ENCODE results near the gene PLEKHO2.
"Not testable (repeated sequence)": the region's sequence is repeated elsewhere in the genome, so short reads cannot be mapped to it uniquely, and the experiment has no call there.

Gene PLEKHO2

DNA sequence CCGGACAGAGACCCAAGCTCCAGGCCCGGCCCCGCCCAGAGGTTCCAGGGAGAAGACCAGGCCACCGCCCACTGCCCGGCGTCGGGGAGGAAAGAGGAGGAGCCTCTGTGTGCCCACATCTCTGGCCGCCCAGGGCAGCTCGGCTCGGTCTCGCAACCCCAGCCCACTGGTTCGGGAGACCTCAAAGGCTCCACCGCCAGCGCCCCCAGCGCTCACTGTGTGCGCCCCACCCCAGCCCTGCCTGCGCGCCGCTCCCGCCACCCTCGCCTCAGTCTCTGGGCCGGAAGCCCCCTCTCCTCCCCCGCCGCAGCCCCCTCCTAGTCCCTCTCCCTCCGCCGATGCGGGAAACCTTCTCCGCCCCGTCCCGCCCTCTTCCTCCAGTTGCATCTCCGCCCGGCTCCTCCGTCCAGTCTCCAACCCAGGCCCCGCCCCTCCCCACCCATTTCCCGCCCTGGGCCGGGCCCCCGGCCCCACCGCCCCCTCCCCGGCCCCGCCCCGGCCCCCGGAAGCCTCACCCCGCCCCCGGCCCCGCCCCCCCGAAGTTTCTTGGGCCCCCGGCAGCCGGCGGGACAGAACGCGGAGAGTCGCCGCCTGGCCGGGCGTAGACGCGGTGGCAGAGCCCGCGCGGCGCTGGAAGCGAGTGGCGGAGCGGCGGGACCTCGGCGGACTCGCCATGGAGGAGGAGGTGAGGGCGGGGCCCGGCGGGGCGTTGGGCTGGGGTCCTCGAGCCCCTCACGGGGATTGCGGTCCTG, at the start of gene PLEKHO2:
TSS of gene PLEKHO2 (plus strand) at position 572 of the 752 bp plus-strand sequence. CDS start at position 674, 102 bp downstream.
- peak; percentile 78 for DNase-seq

DNA sequence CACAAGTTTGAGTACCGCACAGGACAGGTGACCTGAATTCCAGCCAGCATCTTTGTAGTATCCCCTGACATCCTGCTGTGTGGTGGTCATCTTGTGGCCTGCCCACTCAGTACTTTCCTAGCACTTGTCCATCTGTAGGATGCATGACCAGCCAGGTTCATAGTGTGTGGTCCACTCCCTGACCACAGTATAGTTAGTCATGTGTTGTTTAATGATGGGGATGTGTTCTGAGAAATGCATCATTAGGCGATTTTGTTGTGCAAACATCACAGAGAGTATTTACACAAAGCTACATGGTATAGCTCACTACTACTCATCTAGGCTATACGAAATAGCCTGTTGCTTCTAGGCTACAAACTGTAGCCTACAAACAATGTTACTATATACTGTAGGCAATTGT, 49.4 kb upstream of the PLEKHO2 start:
- DNase-seq, result no peak

DNA sequence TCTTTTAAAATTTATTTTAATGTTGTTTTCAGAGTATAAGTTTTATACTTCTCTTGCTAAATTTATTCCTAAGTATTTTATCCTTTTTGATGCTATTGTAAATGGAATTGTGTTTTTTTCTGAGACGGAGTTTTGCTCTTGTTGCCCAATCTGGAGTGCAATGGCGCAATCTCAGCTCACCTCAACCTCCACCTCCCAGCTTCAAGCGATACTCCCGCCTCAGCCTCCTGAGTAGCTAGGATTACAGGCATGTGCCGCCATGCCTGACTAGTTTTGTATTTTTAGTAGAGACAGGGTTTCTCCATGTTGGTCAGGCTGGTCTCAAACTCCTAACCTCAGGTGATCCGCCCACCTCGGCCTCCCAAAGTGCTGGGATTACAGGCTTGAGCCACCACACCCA, 46.4 kb upstream of the PLEKHO2 start:
- DNase-seq, result not testable (repeated sequence)

GRCh38 chr15:64795921-64796320, 45.8 kb upstream of the PLEKHO2 start:
- DNase-seq, result not testable (repeated sequence)

- DNase-seq, result not testable (repeated sequence)
Observed at GRCh38 chr15:64798905-64799304, 42.8 kb upstream of the PLEKHO2 start.

GRCh38 chr15:64800476-64800875, 41.2 kb upstream of the PLEKHO2 start:
- no peak for DNase-seq

- no peak for DNase-seq
Observed at GRCh38 chr15:64803526-64803925, 38.2 kb upstream of the PLEKHO2 start.

DNA sequence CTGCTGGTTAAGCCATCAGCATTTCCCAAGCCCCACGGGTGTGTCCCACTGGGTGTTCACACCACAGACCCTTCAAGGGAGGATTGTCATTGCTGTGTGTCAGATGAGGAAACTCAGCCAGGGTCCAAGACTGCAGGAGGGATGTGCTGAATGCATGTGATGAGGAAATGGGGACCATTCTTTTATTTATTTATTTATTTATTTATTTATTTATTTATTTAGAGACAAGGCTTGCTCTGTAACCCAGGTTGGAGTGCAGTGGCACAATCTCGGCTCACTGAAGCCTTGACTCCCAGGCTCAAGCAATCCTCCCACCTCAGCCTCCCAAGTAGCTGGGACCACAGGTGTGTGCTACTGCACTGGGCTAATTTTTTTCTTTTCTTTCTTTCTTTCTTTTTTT, 37.1 kb upstream of the PLEKHO2 start:
- DNase-seq, result no peak

GRCh38 chr15:64806509-64806908, 35.2 kb upstream of the PLEKHO2 start:
- DNase-seq, result no peak

DNA sequence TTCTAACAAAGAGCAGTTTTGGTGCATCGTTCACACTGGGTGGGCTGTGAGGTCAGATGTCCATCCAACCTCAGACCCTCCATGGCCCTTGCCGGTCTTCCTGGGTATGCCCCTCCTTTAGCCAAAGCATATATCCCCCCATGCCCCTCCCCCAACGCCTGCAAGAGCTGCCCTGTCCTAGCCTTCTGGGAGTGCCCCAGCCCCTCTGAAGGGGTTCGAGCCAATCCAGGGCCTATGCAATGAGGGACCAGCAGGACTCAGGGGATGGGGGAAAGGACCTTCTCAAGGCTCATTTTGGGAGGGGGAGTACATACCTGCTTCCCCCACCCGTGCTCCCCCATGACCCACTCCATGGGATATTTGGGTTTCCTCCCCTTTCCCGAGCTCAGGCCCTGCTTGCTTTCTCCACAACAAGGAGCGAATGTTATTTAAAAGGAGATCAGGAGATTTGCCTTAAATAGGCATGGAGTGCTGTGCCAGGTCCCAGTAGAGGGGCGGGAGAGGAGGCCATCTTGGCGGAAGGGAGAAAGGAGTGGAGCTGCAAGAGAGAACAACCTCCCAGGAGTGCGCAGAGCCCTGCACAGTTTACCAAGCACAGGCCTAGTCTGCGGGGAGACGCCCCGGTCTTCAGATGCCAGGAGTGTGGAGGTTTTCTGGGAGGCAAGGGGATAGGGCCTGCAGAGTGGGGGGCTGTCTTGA, 34.5 kb upstream of the PLEKHO2 start:
- no peak for DNase-seq

GRCh38 chr15:64807751-64808222, 33.9 kb upstream of the PLEKHO2 start:
- DNase-seq, result no peak

GRCh38 chr15:64808785-64809453, 32.8 kb upstream of the PLEKHO2 start:
- DNase-seq, result no peak

- no peak for DNase-seq
Observed at GRCh38 chr15:64809649-64810496, 31.8 kb upstream of the PLEKHO2 start.

- DNase-seq, result no peak
Observed at GRCh38 chr15:64810497-64811326, 31.0 kb upstream of the PLEKHO2 start.

- no peak for DNase-seq
Observed at GRCh38 chr15:64813075-64813474, 28.6 kb upstream of the PLEKHO2 start.

GRCh38 chr15:64814283-64814682, 27.4 kb upstream of the PLEKHO2 start:
- not testable (repeated sequence) for DNase-seq

DNA sequence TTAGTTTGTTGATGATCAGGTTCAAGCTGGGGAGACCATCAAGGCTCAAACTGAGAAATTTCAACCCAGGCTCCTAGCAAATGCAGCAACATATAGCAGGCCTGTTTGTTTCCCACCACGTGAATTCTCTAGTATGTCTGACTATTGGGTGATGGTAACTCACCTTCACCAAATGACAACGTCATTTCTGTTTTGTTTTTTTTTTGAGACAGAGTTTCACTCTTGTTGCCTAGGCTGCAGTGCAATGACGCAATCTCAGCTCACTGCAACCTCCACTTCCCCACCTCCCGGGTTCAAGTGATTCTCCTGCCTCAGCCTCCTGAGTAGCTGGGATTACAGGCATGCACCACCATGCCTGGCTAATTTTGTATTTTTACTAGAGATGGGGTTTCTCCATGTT, 26.8 kb upstream of the PLEKHO2 start:
- DNase-seq, result not testable (repeated sequence)

DNA sequence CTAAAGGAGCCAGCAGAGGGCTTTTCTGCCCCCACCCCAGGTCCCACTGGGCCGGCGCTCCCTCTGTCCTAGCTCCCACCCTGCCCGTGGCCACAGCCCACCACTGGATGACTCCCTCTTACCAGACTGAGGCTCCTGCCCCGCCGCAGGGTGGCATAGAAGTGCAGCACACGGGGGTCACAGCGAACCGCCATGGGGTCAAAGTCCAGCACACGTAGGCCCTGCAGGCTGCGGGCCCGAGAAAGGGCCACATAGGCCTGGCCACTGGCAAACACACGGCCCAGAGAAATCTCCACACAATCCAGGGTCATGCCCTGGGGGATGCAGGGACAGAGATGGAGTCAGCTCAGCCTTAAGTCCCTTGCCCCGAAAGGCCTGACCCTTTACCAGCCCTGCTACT, 25.3 kb upstream of the PLEKHO2 start:
- DNase-seq, result no peak

GRCh38 chr15:64824929-64825430, 16.7 kb upstream of the PLEKHO2 start:
- DNase-seq, result no peak

GRCh38 chr15:64825431-64826294, 16.1 kb upstream of the PLEKHO2 start, which contains the start of gene PIF1:
Gene PIF1 (minus strand): TSS chr15:64825647. CDS start chr15:64824335, 1,312 bp downstream.
- DNase-seq, result peak; percentile 95
